Measurements from ENCODE around the gene FARSB. TPM values are rescaled to one million over a fixed set of nuclear protein-coding genes. Genes with fewer than 3 reads are reported as not detected.

The FARSB gene
- total RNA-seq, 1 experiment from 2014 or later = 50.7 TPM

GRCh38 chr2:222532315-222532714, 123.6 kb downstream of the FARSB start:
- Histone ChIP-seq H2AFZ (ENCODE audit: low read depth, low read length, poor library complexity, severe bottlenecking) (no peak overlapping the region), H3K4me2 (ENCODE audit: low read length) (no peak overlapping the region), H3K27ac (ENCODE audit: low read depth, low read length) (no peak overlapping the region), H3K4me1 (ENCODE audit: control insufficient read depth in 1 of 2, insufficient read depth in 2 of 2, low read length in 2 of 2) (no peaks in the 10 kb centered on the region), H4K20me1 (ENCODE audit: insufficient read depth) (no peaks in the 10 kb centered on the region), H3K79me2 (ENCODE audit: insufficient read depth, low read length) (no peaks in the 10 kb centered on the region), H3K36me3 (ENCODE audit: control insufficient read depth in 1 of 2, insufficient read depth in 2 of 2, low read length in 2 of 2) (no peaks in the 10 kb centered on the region), H3K9me3 (ENCODE audit: control insufficient read depth in 1 of 2, insufficient read depth in 1 of 2, low read depth in 1 of 2, low read length in 2 of 2) (no peaks in the 10 kb centered on the region), H3K9ac (ENCODE audit: low read length) (no peak overlapping the region), H3K4me3 (replicated peaks in 1 of 2; ENCODE audit: low read depth in 1 of 2, low read length in 2 of 2) (no peak overlapping the region), H3K27me3 (ENCODE audit: insufficient read depth, low read length) (no peaks in the 10 kb centered on the region), H3K9me2 (ENCODE audit: insufficient read depth) (no peaks in the 10 kb centered on the region)
- no peak for TF ChIP-seq CEBPB (IDR thresholded peaks at IDR 0.05; ENCODE audit: low read depth)
- no peak for TF ChIP-seq ZFX (IDR thresholded peaks at IDR 0.05)
- no peak for TF ChIP-seq ATF3 (IDR thresholded peaks at IDR 0.05)
- no peak for TF ChIP-seq RAD21 (IDR thresholded peaks at IDR 0.05; ENCODE audit: low read depth)
- no peak for TF ChIP-seq ZNF274 (IDR thresholded peaks at IDR 0.05; ENCODE audit: low read depth, low read length)
- no peak for TF ChIP-seq REST (IDR thresholded peaks at IDR 0.05; ENCODE audit: low read depth)
- no peak for TF ChIP-seq SRF (IDR thresholded peaks at IDR 0.05; ENCODE audit: low read depth)
- no peak for TF ChIP-seq SIN3A (IDR thresholded peaks at IDR 0.05; ENCODE audit: low read depth)
- no peak for TF ChIP-seq TCF7L2 (IDR thresholded peaks at IDR 0.05; ENCODE audit: borderline replicate concordance, extremely low read depth, insufficient read depth, insufficient read length)
- no peak for TF ChIP-seq CTCF (IDR thresholded peaks at IDR 0.05 in 2 of 3, conservative IDR thresholded peaks at IDR 0.05 in 1 of 3; ENCODE audit: borderline replicate concordance in 1 of 3, insufficient read depth in 1 of 3, low read depth in 2 of 3, low read length in 2 of 3)
- POLR2A ChIA-PET = no interaction called here
- no TSS peak for BruUV-seq (replicated peaks)
- DNase-seq (ENCODE audit: low read depth, low spot score) (no peak), ATAC-seq (no peak)
- intact Hi-C loops (cut with micrococcal nuclease) = no loop called here
- CTCF ChIA-PET = no interaction called here
- RAD21 ChIA-PET (ENCODE audit: low non-redundant PET in 1 of 2, low total read pairs in 2 of 2, uncharacterized antibody in 2 of 2, unreplicated experiment in 2 of 2) = no interaction called here
